Sigmoid colon (tissue), 7 donors: ENCODE results near the gene PPME1. TPM values are rescaled to one million over a fixed set of nuclear protein-coding genes. Genes with fewer than 3 reads are reported as not detected.

Experiments
- DNase-seq: peaks from one replicate; pipeline ENCODE4 v3.0.0-alpha.2; 2019
- H3K27ac ChIP-seq, 4 donors: fragments of 200-600 bp; sonication (generic); one replicate each; pipeline ENCODE4 v1.5.1; 2016 to 2019; ENCODE audit warnings: mild to moderate bottlenecking in 1 of 4
- H3K27me3 ChIP-seq, 3 donors: fragments of 200-600 bp; sonication (generic); one replicate each; pipeline ENCODE4 v1.5.1; 2019; ENCODE audit warnings: mild to moderate bottlenecking in 1 of 3
- H3K36me3 ChIP-seq, 4 donors: fragments of 200-600 bp; sonication (generic); one replicate each; pipeline ENCODE4 v1.5.1; 2016 to 2019
- H3K4me1 ChIP-seq, 4 donors: fragments of 200-600 bp; sonication (generic); one replicate each; pipeline ENCODE4 v1.5.1; 2017 to 2019
- H3K4me3 ChIP-seq, 4 donors: fragments of 200-600 bp; sonication (generic); one replicate each; pipeline ENCODE4 v1.5.1; 2017 to 2019; ENCODE audit warnings: mild to moderate bottlenecking in 2 of 4, moderate library complexity in 1 of 4
- H3K9me3 ChIP-seq, 4 donors: fragments of 200-600 bp in 3 of 4; sonication (generic) in 3 of 4; one replicate each; pipeline versions ENCODE4 v1.5.1 to v1.6.1; 2013 to 2019
- EP300 ChIP-seq, 4 donors: sonication (generic); formaldehyde crosslinking; IDR thresholded peaks; one replicate each; pipeline ENCODE4 v1.6.1; 2017; ENCODE audit warnings: antibody characterized with exemption in 4 of 4
- POLR2A ChIP-seq, 2 donors: fragments of 450-650 bp; IDR thresholded peaks; one replicate each; pipeline ENCODE4 v1.6.1; 2016; ENCODE audit warnings: antibody characterized with exemption in 2 of 2, mild to moderate bottlenecking in 2 of 2, moderate library complexity in 2 of 2
- POLR2AphosphoS5 ChIP-seq, 4 donors: sonication (generic); formaldehyde crosslinking; IDR thresholded peaks; one replicate each; pipeline ENCODE4 v1.6.1; 2017; ENCODE audit warnings: antibody characterized with exemption in 4 of 4
- WGBS, 2 donors: extraction: QIAGEN DNeasy Blood & Tissue Kit; methylation state at CpG; one replicate each; pipeline ENCODE4 v1.1.7; 2013; 5-methylcytosine and 5-hydroxymethylcytosine counted together
- intact Hi-C: fragments of 100-400 bp; cut with DNase I; formaldehyde crosslinking; loops from one replicate; pipeline ENCODE4 v1.15.1; 2023
- polyA plus RNA-seq, 3 donors: library from polyadenylated mRNA; stranded (reverse); fragments of 200-250 nt; gene quantifications; one replicate each; pipeline ENCODE4 v1.2.3, GENCODE V29; 2013
- total RNA-seq, 4 donors: library from RNA; depleted of rRNA; stranded (reverse); fragments of >200 nt; gene quantifications; one replicate each; pipeline ENCODE4 v1.1.0, GENCODE V29; 2016
- TF ChIP-seq, protein P1 (sequence below), 4 experiments: fragments of 450-650 bp in 3 of 4; fragments of 200-600 bp in 1 of 4; IDR thresholded peaks; one replicate each; pipeline ENCODE4 v1.5.1; 2016 to 2019; ENCODE audit warnings: antibody characterized with exemption in 4 of 4, mild to moderate bottlenecking in 3 of 4, moderate library complexity in 2 of 4
- donor health status: healthy with polysubstance abuse.
- donor health status: Bipolar disorder and iron deficiency.
- donor health status: healthy.

The PPME1 gene
- total and polyA plus RNA-seq, 7 donors = 10.8 to 22.7 (median 19.3) TPM

DNA sequence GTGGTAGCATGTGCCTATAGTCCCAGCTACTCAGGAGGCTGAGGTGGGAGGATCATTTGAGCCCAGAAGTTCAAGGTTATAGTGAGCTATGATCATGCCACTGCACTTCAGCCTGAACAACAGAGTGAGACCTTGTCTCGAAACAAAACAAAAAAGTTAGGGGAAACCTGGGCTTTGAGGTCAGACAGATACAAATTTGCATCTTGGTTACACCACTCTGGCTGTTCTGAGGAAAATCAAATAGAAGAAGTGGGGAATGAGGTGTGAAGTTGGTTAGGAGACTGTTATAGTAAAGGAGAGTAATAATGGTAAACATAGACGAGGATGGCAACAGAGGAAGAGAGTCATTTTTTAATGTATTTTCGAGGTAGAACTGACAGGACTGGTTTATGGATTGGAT, 62.6 kb downstream of the PPME1 start:
- no peak overlapping the region for H3K4me3 ChIP-seq
- H3K4me1 ChIP-seq = no peaks in the 10 kb centered on the region
- H3K36me3 ChIP-seq = peaks cover 0 to 66% (median 5%) of the 10 kb centered on the region in 4 donors
- no peaks in the 10 kb centered on the region for H3K27me3 ChIP-seq
- 87 to 94% methylated on average over 3 of the region's 3 CpGs for WGBS, 2 donors
- no peak for TF ChIP-seq POLR2A (IDR thresholded peaks at IDR 0.05)
- TF ChIP-seq EP300 (IDR thresholded peaks at IDR 0.05) = no peak
- TF ChIP-seq, protein P1, sequence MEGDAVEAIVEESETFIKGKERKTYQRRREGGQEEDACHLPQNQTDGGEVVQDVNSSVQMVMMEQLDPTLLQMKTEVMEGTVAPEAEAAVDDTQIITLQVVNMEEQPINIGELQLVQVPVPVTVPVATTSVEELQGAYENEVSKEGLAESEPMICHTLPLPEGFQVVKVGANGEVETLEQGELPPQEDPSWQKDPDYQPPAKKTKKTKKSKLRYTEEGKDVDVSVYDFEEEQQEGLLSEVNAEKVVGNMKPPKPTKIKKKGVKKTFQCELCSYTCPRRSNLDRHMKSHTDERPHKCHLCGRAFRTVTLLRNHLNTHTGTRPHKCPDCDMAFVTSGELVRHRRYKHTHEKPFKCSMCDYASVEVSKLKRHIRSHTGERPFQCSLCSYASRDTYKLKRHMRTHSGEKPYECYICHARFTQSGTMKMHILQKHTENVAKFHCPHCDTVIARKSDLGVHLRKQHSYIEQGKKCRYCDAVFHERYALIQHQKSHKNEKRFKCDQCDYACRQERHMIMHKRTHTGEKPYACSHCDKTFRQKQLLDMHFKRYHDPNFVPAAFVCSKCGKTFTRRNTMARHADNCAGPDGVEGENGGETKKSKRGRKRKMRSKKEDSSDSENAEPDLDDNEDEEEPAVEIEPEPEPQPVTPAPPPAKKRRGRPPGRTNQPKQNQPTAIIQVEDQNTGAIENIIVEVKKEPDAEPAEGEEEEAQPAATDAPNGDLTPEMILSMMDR (IDR thresholded peaks at IDR 0.05) = no peak
- TF ChIP-seq POLR2AphosphoS5 (IDR thresholded peaks at IDR 0.05) = no peak
- DNase-seq = no peak
- intact Hi-C loops = no loop called here
- no peak overlapping the region for H3K27ac ChIP-seq
- no peaks in the 10 kb centered on the region for H3K9me3 ChIP-seq

DNA sequence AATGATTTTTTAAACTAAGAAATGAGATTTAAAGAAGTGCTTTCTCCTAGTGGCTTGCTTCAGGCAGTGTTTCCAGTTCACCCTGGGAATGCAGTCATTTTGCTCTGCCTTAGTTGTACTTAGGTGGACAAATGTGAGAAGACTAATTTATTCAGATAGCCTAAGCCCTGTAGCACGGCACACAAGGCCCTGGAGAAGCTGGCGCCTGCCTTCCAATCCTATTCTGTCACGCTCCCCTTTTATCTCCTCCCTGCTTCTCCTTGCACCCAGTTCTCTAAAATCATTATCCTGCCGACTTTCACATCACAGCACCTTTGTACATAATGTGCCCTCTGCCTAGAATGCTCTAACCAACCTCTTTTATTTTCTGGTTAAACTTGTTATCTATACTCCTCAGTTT, 64.0 kb downstream of the PPME1 start:
- Histone ChIP-seq H3K27ac (no peak overlapping the region), H3K9me3 (no peaks in the 10 kb centered on the region), H3K4me3 (no peak overlapping the region), H3K36me3 (peaks cover 0 to 76% (median 6%) of the 10 kb centered on the region in 4 donors), H3K4me1 (no peaks in the 10 kb centered on the region), H3K27me3 (no peaks in the 10 kb centered on the region)
- DNase-seq = no peak
- TF ChIP-seq POLR2A (IDR thresholded peaks at IDR 0.05) (no peak), EP300 (IDR thresholded peaks at IDR 0.05) (no peak), POLR2AphosphoS5 (IDR thresholded peaks at IDR 0.05) (no peak)
- TF ChIP-seq, protein P1 (IDR thresholded peaks at IDR 0.05) = no peak
- intact Hi-C loops = no loop called here
- WGBS, 2 donors = 91 to 95% methylated on average over 4 of the region's 4 CpGs

DNA sequence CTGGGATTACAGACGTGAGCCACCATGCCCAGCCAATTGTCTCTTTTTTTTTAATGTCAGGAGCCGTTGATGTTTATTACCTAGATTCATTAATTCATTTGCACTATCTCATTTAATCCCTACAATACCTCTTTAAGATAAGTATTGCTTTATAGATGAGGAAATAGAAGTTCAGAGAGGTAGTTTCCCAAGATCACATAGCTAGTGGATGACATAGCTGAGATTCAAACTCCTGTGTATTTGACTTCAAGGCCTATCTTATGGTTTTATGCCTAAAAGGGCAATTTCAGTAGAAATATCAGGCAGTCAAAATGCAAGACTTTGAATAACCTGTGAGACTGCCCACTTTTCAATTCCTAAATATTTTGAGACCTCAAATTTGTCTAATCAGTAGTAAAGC, 66.5 kb downstream of the PPME1 start:
- no peaks in the 10 kb centered on the region for H3K27me3 ChIP-seq
- H3K36me3 ChIP-seq = peaks cover 0 to 76% (median 3%) of the 10 kb centered on the region in 4 donors
- intact Hi-C loops = no loop called here
- H3K27ac ChIP-seq = no peak overlapping the region
- no peak overlapping the region for H3K4me3 ChIP-seq
- H3K4me1 ChIP-seq = no peaks in the 10 kb centered on the region
- no peaks in the 10 kb centered on the region for H3K9me3 ChIP-seq
- TF ChIP-seq EP300 (IDR thresholded peaks at IDR 0.05) = no peak
- TF ChIP-seq, protein P1 (IDR thresholded peaks at IDR 0.05) = no peak
- no peak for TF ChIP-seq POLR2A (IDR thresholded peaks at IDR 0.05)
- no peak for TF ChIP-seq POLR2AphosphoS5 (IDR thresholded peaks at IDR 0.05)
- DNase-seq = no peak
- 75 to 92% methylated on average over 2 of the region's 2 CpGs for WGBS, 2 donors

DNA sequence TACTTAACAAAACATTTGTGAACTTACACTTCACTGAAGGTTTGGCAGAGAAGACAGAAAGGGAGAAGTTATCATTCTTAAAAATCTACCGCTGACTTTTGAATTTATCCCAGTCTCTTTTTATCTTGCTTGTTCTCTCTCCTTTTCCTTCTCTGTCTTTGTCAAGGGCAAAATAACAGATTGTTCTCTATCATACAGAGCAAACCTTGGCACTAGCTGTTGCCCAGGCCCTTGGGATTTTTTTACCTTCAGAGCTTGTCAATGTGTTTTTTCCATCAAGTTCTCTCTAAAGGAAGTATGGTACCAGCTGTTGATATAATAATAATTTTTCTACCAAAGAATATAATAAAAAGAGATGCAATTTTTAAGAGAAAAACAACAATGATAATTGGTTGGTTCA, 67.2 kb downstream of the PPME1 start:
- TF ChIP-seq POLR2AphosphoS5 (IDR thresholded peaks at IDR 0.05) (no peak), EP300 (IDR thresholded peaks at IDR 0.05) (no peak), POLR2A (IDR thresholded peaks at IDR 0.05) (no peak)
- TF ChIP-seq, protein P1 (IDR thresholded peaks at IDR 0.05) = no peak
- WGBS, 2 donors = 92 to 97% methylated on average over 1 of the region's 1 CpG
- H3K36me3 ChIP-seq = peaks cover 0 to 75% (median 3%) of the 10 kb centered on the region in 4 donors

DNA sequence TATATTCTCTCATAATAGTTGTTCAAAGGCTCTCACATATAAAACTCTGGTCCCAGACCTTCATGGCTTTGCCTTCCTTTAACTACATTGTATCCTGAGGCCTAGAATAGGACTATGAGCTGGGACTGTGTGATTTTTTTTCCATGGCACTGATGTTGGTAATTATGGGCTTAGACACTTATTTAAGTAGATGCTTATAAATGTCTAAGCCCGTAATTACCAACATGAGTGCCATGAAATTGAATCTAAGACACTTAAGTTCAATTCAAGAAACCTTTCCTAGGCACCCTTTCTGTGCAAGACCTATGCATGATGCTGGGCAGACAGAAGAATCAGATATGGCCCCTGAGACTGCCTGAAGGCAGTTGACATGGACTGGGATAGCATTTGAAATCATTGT, 77.4 kb downstream of the PPME1 start:
- TF ChIP-seq POLR2AphosphoS5 (IDR thresholded peaks at IDR 0.05) (no peak), POLR2A (IDR thresholded peaks at IDR 0.05) (no peak), EP300 (IDR thresholded peaks at IDR 0.05) (no peak)
- TF ChIP-seq, protein P1 (IDR thresholded peaks at IDR 0.05) = no peak
- 95 to 97% methylated on average over 1 of the region's 1 CpG for WGBS, 2 donors
- intact Hi-C loops = no loop called here

More for the DNA sequence above, 67.2 kb downstream of the PPME1 start:
- no peak overlapping the region for H3K27ac ChIP-seq
- no peaks in the 10 kb centered on the region for H3K27me3 ChIP-seq
- H3K4me1 ChIP-seq = no peaks in the 10 kb centered on the region
- no peak for DNase-seq
- intact Hi-C loops = no loop called here
- no peaks in the 10 kb centered on the region for H3K9me3 ChIP-seq
- H3K4me3 ChIP-seq = no peak overlapping the region

More for the DNA sequence above, 77.4 kb downstream of the PPME1 start:
- Histone ChIP-seq H3K36me3 (peaks cover 6 to 78% (median 19%) of the 10 kb centered on the region in 4 donors), H3K27ac (no peak overlapping the region), H3K9me3 (no peaks in the 10 kb centered on the region), H3K4me3 (no peak overlapping the region), H3K27me3 (no peaks in the 10 kb centered on the region), H3K4me1 (no peaks in the 10 kb centered on the region)
- no peak for DNase-seq
